ENCODE results near the gene SLC35F6.

Gene SLC35F6

DNA sequence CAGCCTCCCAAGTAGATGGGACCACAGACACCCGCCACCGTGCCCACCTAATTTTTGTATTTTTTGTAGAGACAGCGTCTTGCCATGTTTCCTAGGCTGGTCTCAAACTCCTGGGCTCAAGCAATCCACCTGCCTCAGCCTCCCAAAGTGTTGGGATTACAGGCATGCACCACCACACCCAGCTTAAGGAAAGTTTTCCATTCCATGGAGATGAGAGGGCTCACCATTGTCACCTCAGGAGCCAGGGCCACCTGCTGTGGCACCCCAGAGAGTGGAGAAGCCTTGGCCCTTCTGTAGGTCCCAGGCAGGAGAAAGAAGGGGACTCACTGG lies 4.6 kb downstream of the SLC35F6 start:
- in situ Hi-C loops (cut with HindIII; ENCODE audit: low pct_ligation_motif_present, low sequenced_read_pairs): loop anchor here (25.0 kb wide), 1 partner anchor 181 kb away; no protein-coding TSS in a partner anchor
- H3K27ac ChIP-seq: no peak overlapping the region
- TF ChIP-seq, protein P1, sequence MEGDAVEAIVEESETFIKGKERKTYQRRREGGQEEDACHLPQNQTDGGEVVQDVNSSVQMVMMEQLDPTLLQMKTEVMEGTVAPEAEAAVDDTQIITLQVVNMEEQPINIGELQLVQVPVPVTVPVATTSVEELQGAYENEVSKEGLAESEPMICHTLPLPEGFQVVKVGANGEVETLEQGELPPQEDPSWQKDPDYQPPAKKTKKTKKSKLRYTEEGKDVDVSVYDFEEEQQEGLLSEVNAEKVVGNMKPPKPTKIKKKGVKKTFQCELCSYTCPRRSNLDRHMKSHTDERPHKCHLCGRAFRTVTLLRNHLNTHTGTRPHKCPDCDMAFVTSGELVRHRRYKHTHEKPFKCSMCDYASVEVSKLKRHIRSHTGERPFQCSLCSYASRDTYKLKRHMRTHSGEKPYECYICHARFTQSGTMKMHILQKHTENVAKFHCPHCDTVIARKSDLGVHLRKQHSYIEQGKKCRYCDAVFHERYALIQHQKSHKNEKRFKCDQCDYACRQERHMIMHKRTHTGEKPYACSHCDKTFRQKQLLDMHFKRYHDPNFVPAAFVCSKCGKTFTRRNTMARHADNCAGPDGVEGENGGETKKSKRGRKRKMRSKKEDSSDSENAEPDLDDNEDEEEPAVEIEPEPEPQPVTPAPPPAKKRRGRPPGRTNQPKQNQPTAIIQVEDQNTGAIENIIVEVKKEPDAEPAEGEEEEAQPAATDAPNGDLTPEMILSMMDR (IDR thresholded peaks at IDR 0.05; ENCODE audit: low read depth, low read length, missing control alignments): no peak
- peaks cover 4% of the 10 kb centered on the region for H3K36me3 ChIP-seq (replicated peaks)
- no peak overlapping the region for H3K4me3 ChIP-seq (ENCODE audit: low read depth, low read length)
- DNase-seq: no peak
- H3K27me3 ChIP-seq (replicated peaks): no peaks in the 10 kb centered on the region

DNA sequence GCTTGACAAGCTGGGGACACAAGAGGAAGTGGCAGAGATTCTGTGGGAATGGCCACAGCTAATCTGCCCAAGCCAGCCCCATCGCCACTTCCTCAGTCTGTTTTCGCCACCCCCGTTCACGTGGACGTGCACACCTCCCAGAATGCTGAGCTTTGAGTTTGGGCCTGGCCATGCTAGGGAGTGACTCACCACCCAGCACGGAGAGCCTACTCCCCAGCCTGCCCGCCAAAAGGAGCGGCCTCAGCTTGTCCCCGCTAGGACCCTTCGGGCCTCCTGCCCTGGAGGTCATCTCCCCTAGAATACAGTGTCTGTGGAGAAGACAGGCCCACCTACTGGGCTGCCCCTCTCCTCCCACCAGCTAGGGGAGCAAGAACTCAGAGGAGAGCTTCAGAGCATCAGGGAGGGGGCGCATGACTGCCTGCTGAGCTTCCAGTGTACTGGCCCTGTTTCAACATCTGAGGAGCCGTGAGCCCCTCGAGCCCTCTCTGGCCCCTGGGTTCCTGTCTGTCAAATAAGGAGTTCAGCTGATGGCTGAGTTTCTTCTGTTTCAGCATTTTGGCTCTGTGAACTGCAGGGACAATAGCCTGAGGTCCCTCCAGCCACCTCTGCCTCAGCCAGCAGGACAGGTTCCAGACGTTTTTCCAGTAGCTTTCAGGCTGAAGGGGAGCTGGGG lies 5.1 kb downstream of the SLC35F6 start:
- peak; percentile 49 for DNase-seq
- in situ Hi-C loops (cut with HindIII; ENCODE audit: low pct_ligation_motif_present, low sequenced_read_pairs): loop anchor here (25.0 kb wide), 1 partner anchor 182 kb away; no protein-coding TSS in a partner anchor
- TF ChIP-seq, protein P1 (IDR thresholded peaks at IDR 0.05; ENCODE audit: low read depth, low read length, missing control alignments): no peak
- H3K27ac ChIP-seq: peak overlapping the region; percentile 15
- peaks cover 9% of the 10 kb centered on the region for H3K36me3 ChIP-seq (replicated peaks)
- H3K27me3 ChIP-seq (replicated peaks): no peaks in the 10 kb centered on the region
- H3K4me3 ChIP-seq (ENCODE audit: low read depth, low read length): no peak overlapping the region

DNA sequence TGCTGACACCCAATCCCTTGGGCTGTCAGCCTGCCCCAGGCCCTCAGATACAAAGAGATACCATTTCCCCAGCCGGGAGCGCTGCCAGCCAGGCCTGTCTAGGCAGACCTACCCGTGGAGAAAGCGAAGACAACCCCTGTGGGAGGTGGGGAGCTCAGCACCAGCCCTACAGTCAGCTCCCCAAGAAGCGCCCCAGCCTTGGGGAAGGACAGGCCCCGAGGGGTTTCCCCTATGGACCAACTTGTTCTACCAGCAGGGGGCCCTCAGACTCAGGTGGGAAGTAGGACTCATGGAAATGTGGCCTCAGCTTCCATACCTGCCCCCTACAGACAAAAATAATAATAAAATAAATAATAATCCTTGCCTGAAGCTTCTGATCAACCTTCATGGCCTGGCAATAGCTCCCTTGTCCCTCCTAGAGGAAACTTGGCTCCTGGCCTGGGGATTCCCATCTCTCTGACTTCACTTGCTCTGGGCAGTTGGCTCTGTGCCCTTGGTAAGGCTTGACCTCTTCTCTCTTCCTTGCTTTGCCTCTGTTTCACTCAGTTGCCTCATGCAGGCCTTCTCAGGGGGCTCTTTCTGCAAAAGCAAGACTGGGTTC lies 7.0 kb downstream of the SLC35F6 start:
- DNase-seq: peak; percentile 41
- TF ChIP-seq, protein P1 (IDR thresholded peaks at IDR 0.05; ENCODE audit: low read depth, low read length, missing control alignments): peak; percentile 60
- H3K4me3 ChIP-seq (ENCODE audit: low read depth, low read length): no peak overlapping the region
- peaks cover 21% of the 10 kb centered on the region for H3K36me3 ChIP-seq (replicated peaks)
- no peak overlapping the region for H3K27ac ChIP-seq
- in situ Hi-C loops (cut with HindIII; ENCODE audit: low pct_ligation_motif_present, low sequenced_read_pairs): loop anchor here (25.0 kb wide), 1 partner anchor 184 kb away; no protein-coding TSS in a partner anchor
- H3K27me3 ChIP-seq (replicated peaks): no peaks in the 10 kb centered on the region

DNA sequence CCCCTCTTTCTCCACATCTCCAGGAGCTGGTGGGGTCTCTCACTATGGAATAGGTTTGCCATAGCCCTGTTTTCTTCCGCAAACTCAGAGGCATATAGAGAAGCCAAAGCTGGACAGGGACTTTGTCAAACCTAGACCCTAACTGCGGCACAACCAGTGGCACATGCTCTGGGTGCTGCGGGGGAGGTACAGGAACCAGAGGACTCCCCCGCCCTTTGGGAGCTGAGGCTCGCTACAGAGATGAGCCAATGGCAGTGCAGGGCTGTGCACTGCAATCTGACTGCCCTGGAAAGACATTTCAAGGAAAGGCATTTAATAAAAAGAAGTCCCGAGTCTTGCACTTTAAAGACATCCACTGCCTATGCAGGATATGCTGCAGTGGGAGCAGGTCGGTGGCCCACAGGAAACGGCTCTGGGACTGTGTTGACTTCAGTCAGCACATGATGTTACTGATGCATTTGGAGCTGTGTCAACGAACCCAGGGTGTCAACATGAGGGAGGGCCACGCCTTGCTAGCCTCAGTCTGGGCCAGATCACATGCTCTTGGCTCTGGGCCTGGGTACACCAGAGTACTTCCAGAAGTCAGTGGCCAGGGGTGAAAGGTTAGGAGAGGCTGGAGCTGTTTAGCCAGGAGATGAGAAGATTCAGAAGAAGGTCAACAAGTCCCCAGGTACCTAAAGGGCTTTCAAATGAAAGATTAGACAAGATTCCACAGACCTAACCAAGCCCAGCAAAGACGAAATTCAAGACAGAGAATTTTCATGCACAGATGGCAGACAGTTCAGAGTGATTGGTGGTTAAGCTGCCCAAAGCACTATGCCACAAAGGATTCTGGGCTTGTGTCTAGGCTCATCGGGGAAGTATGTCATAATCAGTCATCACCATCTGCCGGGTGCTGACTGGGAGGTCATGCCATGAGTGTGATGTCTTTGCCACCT lies 8.2 kb downstream of the SLC35F6 start:
- Histone ChIP-seq H3K4me3 (ENCODE audit: low read depth, low read length) (no peak overlapping the region), H3K36me3 (replicated peaks) (peaks cover 32% of the 10 kb centered on the region), H3K27ac (no peak overlapping the region), H3K27me3 (replicated peaks) (no peaks in the 10 kb centered on the region)
- peak; percentile 23 for DNase-seq
- in situ Hi-C loops (cut with HindIII; ENCODE audit: low pct_ligation_motif_present, low sequenced_read_pairs): loop anchor here (25.0 kb wide), 1 partner anchor 185 kb away; no protein-coding TSS in a partner anchor
- TF ChIP-seq, protein P1 (IDR thresholded peaks at IDR 0.05; ENCODE audit: low read depth, low read length, missing control alignments): no peak

DNA sequence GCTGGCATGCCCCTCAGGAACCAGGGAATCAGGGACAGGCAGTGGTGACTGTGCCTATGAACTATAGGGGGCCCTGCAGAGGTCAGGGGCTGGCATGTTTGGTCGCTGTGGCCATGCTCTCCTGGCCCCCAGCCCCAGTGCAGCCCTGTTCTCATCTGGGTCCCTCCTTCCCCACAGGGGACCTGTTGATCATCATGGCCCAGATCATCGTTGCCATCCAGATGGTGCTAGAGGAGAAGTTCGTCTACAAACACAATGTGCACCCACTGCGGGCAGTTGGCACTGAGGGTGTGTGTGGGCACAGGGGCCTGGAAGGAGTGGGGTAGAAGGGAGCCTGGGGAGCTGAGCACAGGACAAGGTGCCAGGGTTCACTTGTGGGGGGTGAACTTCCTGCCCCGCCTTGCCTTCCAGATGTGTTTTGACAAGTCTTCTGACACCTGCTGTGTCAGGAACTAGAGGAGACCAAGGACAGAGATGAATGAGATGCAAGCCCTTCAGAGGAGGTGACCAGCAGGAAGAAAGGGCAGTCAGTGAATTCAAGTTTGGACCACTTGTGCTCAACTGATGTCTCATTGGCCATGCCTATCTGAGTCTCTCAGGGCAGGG lies 12.2 kb downstream of the SLC35F6 start:
- in situ Hi-C loops (cut with HindIII; ENCODE audit: low pct_ligation_motif_present, low sequenced_read_pairs): no loop called here
- no peak for DNase-seq
- Histone ChIP-seq H3K27ac (no peak overlapping the region), H3K4me3 (ENCODE audit: low read depth, low read length) (no peak overlapping the region), H3K36me3 (replicated peaks) (peaks cover 54% of the 10 kb centered on the region), H3K27me3 (replicated peaks) (no peaks in the 10 kb centered on the region)
- TF ChIP-seq, protein P1 (IDR thresholded peaks at IDR 0.05; ENCODE audit: low read depth, low read length, missing control alignments): no peak
